Fibroblast of peridontal ligament (primary cell): ENCODE measurements around the gene STYK1.
"Not testable (repeated sequence)": the region's sequence is repeated elsewhere in the genome, so short reads cannot be mapped to it uniquely, and the experiment has no call there.

Source experiments
- DNase-seq: peaks from one replicate; pipeline ENCODE4 v3.0.0-alpha.2; 2010; ENCODE audit errors: extremely low read depth

The STYK1 gene

DNA sequence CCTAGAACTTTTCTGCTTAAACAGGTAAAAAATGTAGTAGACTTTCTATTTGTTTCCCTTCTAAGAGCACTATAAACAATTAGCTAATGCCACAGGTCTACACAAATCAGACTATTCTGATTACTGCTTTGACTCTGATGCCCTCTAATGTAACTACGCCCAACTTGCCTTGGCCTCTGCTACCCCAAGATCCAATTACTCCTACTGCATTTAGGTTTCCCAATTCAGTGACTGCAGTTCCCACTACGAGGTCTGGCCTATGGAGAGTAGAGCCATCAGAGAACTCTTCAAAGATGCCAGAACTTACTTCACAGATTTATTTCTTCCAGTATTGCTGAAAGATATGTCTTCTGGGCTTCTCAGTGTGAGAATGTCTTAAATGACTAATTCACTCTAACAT lies 15.3 kb upstream of the STYK1 start:
- no peak for DNase-seq

- no peak for DNase-seq
These were observed 14.2 kb upstream of the STYK1 start for GRCh38 chr12:10688042-10688441.

DNA sequence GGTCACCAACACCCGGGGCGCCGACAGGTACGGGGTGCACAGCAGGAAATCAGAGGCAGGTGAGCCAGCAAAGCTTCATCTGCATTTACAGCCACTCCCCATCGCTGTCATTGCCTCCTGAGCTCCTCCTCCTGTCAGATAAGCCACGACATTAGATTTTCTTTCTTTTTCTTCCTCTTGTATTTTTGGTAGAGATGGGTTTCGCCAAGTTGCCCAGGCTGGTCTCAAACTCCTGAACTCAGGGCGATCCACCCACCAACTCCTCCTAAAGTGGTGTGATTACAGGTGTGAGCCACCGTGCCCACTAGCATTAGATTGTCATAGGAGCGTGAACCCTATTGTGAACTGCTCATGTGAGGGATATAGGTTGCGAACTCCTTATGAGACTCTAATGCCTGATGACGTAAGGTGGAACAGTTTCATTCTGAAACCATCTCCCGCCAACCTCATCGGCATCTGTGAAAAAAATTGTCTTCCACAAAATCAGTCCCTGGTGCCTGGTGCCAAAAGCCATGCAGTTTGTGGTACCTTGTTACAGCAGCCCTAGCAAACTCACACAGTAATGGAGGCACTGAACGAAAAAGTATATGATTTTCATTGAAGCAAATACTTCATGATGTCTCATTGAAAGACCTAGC lies 1.5 kb downstream of the STYK1 start:
- DNase-seq = no peak

- DNase-seq = no peak
These were observed 4.3 kb downstream of the STYK1 start for GRCh38 chr12:10669533-10669932.

DNA sequence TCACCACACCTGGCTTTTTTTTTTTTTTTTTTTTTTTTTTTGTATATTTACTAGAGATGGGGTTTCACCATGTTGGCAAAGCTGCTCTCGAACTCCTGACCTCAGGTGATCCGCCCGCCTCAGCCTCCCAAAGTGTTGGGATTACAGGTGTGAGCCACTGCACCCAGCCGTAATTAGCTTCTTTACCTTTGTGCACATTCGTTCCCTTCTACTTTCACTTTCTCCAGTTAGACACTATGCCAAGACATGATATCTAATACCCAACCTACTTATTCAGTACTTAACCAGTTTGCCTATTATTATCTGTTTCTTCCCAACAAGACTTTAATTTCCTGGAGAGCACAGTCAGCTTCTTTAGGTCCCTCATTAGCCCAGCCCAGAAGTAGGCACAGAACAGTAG lies 5.3 kb downstream of the STYK1 start:
- DNase-seq = no peak

DNA sequence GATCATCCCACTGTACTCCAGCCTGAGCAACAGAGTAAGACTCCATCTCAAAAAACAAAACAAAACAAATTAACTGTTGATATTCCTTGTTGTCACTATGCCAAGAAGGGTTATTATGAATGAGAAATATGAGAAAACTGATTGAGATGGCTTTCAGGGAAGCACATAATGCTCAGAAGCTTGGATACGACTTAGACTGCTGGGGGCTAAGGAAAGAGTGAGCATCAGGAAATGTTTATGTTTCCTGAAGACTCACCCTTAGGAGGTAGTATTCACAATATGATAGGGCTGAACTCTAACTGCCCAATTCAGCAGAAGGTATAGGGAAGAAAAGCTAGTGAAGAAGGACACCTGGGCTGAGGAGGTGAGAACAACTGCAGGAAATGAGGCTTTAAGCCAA lies 6.3 kb downstream of the STYK1 start:
- DNase-seq = no peak

DNA sequence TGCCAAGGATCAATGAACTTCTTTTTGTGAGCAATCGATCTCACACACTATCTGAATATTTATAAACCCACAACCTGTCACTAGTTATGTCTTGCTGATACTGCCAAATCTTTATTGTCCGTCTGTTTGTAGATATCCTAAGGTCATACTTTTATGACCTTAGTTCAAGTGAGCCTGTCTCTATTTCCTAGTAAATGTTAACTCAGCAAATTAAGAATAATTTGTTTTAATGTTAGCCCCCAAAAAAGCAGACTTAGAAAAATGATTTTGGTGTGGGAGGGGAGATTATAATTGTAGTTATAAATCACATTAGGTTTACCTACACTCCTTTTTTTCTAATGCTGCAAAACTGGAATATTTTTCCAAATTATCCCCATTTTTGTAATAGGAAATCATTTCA lies 9.4 kb downstream of the STYK1 start:
- DNase-seq = no peak

DNA sequence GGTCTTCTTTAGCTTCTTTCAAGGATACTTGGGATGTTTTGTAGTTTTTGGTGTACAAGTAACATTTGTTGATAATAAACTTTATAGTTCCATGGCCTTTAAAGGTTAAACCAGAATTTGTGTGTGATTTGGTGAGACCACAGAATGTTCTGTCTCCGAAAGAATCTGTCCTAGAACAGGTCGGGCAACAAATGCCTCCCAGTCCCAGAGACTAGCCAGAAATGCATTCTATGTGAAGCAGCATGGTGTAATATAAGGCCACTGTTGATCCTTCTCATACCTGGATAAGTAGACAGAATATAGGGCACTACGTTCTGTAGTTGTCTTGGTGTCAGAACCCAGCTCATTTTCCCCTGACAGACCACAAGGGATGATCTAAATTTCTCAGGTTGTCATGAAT lies 10.0 kb downstream of the STYK1 start:
- no peak for DNase-seq

GRCh38 chr12:10661338-10661737 lies 12.5 kb downstream of the STYK1 start:
- DNase-seq = peak; percentile 53

DNA sequence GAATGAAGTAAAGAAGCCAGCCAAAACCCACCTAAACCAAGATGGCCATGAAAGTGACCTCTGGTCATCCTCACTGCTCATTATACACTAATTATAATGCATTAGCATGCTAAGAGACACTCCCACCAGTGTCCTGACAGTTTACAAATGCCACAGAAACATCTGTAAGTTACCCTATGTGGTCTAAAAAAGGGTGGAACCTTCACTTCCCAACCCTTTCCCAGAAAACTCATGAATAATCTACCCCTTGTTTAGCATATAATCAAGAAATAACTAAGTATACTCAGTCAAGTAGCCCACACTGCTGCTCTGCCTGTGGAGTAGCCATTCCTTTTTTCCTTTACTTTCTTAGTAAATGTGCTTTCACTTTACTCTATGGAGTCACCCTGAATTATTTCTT lies 19.8 kb downstream of the STYK1 start:
- DNase-seq = no peak

DNA sequence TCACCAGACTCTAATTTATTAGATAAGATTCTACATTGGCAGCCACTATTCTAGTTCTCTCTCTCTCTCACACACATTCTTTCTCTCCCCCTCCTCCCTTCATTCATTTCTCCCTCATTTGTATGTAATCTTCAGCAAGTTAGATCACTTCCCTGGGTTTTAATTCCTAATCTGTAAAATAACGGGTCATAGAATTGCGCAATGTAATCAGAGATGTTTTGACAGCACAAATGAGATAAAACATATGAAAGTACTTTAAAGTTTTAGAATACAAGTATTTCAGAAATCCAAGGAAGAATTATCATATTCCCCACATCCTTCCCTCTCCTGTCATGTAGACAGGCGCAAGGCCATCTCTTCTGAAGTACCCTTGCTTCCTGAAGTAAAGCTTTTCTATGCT lies 21.7 kb downstream of the STYK1 start:
- no peak for DNase-seq

- not testable (repeated sequence) for DNase-seq
These were observed 27.3 kb downstream of the STYK1 start for GRCh38 chr12:10646576-10646975.

DNA sequence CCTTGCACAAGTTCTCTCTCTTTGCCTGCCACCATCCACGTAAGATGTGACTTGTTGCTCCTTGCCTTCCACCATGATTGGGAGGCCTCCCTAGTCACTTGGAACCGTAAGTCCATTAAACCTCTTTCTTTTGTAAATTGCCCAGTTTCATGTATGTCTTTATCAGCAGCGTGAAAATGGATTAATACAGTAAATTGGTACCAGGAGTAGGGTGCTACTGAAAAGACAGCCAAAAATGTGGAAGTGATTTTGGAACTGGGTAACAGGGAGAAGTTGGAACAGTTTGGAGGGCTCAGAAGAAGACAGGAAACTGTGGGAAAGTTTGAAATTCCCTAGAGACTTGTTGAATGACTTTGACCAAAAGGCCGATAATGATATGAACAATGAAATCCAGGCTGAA lies 27.9 kb downstream of the STYK1 start:
- no peak for DNase-seq

GRCh38 chr12:10641735-10642500 lies 31.9 kb downstream of the STYK1 start:
- DNase-seq = peak; percentile 55

DNA sequence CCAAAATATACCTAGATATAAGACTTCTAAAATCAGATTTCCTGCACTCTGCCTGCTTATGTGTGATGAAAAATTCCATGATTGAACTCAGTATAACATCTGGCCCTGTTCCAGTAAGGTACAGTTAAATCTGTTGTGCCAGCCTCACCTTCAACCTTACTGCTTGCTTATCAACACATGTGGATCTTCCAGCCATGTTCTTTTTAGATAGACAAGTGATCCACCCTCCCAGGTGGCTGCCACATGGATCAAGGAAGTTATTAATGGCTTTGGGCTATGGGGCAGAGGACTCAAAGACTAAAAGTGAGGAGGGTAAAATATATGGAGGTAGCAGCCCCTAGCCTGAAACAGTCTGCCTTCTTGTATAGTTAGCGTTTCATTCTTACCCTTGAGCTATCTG lies 35.1 kb downstream of the STYK1 start:
- DNase-seq = no peak

GRCh38 chr12:10636611-10637010 lies 37.2 kb downstream of the STYK1 start:
- DNase-seq = no peak

DNA sequence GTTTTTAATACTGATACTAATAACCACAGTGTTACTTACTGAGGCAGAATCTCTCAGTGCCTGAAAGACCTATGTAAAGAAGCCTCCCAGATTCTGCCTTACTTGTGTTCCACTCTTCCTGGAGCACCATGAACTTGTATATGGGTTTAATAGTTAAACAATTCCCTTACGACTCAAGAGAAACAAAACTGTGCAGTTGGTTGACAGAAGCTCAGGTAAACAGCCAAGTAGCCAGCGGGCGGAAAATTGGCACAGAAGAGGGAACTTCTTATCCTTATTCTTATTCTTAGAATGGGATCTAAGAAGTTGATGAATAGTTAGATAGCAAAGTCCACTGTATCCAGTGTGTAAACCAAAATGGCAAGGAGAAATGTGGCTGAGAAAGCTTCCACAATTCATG lies 37.7 kb downstream of the STYK1 start:
- DNase-seq = no peak

DNA sequence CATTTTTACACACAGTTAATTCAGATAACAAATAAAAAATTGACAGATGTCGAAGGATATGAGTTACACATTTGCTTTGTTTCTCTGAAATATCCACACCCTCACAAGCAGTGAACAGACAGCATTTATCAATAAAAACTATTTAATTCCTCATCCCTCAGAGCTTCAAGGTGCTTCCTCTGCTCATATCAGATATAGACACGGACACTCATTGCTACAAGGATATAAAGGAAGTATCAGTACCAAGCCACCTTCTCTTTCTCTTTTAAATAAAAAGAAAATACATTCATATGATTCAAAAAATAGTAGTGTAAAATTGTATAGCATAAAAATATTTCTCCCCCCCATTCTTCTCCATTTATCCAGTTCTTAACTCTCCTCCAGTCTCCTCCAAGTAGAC lies 38.5 kb downstream of the STYK1 start:
- no peak for DNase-seq

- DNase-seq = peak; percentile 53
These were observed 39.4 kb downstream of the STYK1 start for GRCh38 chr12:10634427-10634826.

DNA sequence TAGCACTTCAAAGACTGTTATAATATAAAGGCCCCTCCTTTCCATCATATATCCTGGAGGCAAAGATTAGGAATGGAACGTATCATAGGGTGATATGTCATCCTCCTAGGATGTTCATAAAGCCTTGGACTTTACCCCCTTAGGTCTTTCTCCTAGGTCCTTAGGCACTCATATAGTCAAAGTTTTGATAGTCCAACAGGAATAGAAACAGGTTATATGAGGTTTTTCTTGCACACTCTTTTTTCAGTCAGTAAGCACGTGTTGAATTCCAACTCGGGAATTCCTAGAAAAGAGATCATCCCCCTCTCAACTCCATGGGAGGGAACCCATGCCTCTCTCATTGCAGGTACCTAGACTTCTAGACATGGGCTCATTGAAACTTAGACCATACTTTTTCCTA lies 40.3 kb downstream of the STYK1 start:
- DNase-seq = no peak

GRCh38 chr12:10632226-10632625 lies 41.6 kb downstream of the STYK1 start:
- peak; percentile 57 for DNase-seq

- no peak for DNase-seq
These were observed 49.2 kb downstream of the STYK1 start for GRCh38 chr12:10624605-10625004.

DNA sequence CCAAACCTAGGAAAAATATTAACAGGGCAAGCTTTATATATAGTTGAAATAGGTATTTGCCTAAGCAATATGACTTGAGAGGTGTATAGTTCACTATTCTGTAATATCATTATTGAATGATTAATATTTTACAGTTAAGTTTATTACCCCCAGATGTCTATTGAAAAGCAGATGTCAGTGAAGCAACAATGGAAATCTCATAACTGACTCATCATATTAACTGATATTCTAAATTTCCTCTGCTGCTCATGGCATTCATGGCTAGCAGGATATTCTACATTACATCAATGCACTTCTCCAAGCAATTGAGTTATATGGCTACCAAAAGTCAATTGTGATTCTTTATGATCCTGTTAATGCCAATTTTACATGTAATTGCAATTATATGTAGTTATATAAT lies 50.7 kb downstream of the STYK1 start:
- DNase-seq = peak; percentile 28

DNA sequence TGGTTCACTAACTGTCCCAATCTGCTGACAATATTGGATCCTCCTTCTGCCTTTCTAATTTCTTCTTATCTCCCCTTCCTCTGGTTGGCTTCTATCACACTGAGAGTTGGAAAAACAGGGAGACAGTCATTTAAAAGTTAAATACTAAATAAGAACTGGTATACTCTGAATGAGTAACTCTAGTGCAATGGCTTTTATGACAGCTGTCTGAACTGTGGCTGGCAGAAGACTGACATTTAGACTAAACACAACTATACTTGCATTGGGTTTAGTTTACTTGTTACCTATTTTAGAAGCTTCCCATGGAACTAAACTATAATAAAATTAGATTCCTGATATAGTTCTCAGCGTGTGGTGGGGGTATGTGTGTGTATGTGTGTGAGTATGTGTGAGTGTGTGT lies 52.6 kb downstream of the STYK1 start:
- DNase-seq = no peak
